Neural cell (in vitro differentiated cells): ENCODE results near the gene AASDH. TPM values are rescaled to one million over a fixed set of nuclear protein-coding genes. Genes with fewer than 3 reads are reported as not detected.

Source experiments
- H2AFZ ChIP-seq: fragments of 200-600, 300-800 bp; sonication (generic), shearing (Covaris generic); 2 replicates; pipeline ENCODE4 v1.6.0; 2014; ENCODE audit warnings: low read depth, mild to moderate bottlenecking, antibody characterized with exemption, low read length, moderate library complexity
- H3F3A ChIP-seq: fragments of 200-600 bp; shearing (Covaris generic); 2 replicates; pipeline ENCODE4 v1.6.1; 2016; ENCODE audit warnings: mild to moderate bottlenecking, moderate library complexity, mixed read lengths, antibody characterized with exemption, low read length; ENCODE audit not compliant: insufficient read depth, poor library complexity, severe bottlenecking
- H3K27ac ChIP-seq: fragments of 200-600, 300-800 bp; sonication (generic), shearing (Covaris generic); 2 replicates; pipeline ENCODE4 v1.5.1; 2014; ENCODE audit warnings: mild to moderate bottlenecking, low read length, moderate library complexity
- H3K27me3 ChIP-seq: fragments of 300-800, 200-600 bp; sonication (generic), shearing (Covaris generic); 2 replicates; pipeline ENCODE4 v1.6.0; 2014; ENCODE audit warnings: mild to moderate bottlenecking, low read depth, low read length, moderate library complexity; ENCODE audit not compliant: insufficient read depth
- H3K36me3 ChIP-seq: fragments of 300-800, 200-600 bp; sonication (generic), shearing (Covaris generic); 2 replicates; pipeline ENCODE4 v1.5.1; 2014; ENCODE audit warnings: mild to moderate bottlenecking, antibody characterized with exemption, low read length, moderate library complexity; ENCODE audit not compliant: insufficient read depth
- H3K4me2 ChIP-seq: fragments of 300-800, 200-600 bp; sonication (generic), shearing (Covaris generic); 2 replicates; pipeline ENCODE4 v1.6.0; 2014; ENCODE audit warnings: mild to moderate bottlenecking, low read length
- H3K4me3 ChIP-seq: fragments of 300-800, 200-600 bp; sonication (generic), shearing (Covaris generic); 2 replicates; pipeline ENCODE4 v1.5.1; 2014; ENCODE audit warnings: mild to moderate bottlenecking, low read length, moderate library complexity
- H3K79me2 ChIP-seq: fragments of 200-600 bp; shearing (Covaris generic); replicated peaks from 2 replicates; pipeline ENCODE4 v1.6.0; 2014; ENCODE audit warnings: mild to moderate bottlenecking, low read length, moderate library complexity; ENCODE audit not compliant: insufficient read depth
- H3K9ac ChIP-seq: fragments of 300-800, 200-600 bp; sonication (generic), shearing (Covaris generic); 2 replicates; pipeline ENCODE4 v1.6.1; 2016; ENCODE audit warnings: mild to moderate bottlenecking, low read length, mixed read lengths
- H3K9me2 ChIP-seq: fragments of 200-600 bp; shearing (Covaris generic); 2 replicates; pipeline ENCODE4 v1.6.1; 2016; ENCODE audit warnings: mild to moderate bottlenecking, low read length, mixed read lengths; ENCODE audit not compliant: insufficient read depth
- H3K9me3 ChIP-seq: fragments of 200-600, 300-800 bp; sonication (generic), shearing (Covaris generic); 2 replicates; pipeline ENCODE4 v1.6.1; 2016; ENCODE audit warnings: mild to moderate bottlenecking, mixed run types, low read length, moderate library complexity, mixed read lengths
- H4K20me1 ChIP-seq: fragments of 200-600 bp; shearing (Covaris generic); 2 replicates; pipeline ENCODE4 v1.6.1; 2016; ENCODE audit warnings: mild to moderate bottlenecking, mixed run types; ENCODE audit not compliant: insufficient read depth
- CTCF ChIP-seq: fragments of 450-650 bp; IDR thresholded peaks from 2 replicates; pipeline ENCODE4 v1.5.1; 2014; ENCODE audit warnings: antibody characterized with exemption, mild to moderate bottlenecking, moderate library complexity; ENCODE audit not compliant: poor library complexity, severe bottlenecking
- EP300 ChIP-seq: fragments of 450-650 bp; conservative IDR thresholded peaks from 2 replicates; pipeline ENCODE4 v1.6.1; 2014; ENCODE audit warnings: antibody characterized with exemption, mild to moderate bottlenecking, moderate library complexity; ENCODE audit not compliant: poor library complexity, severe bottlenecking
- EZH2 ChIP-seq: fragments of 200-600, 300-800 bp; shearing (Covaris generic), sonication (generic); IDR thresholded peaks from 2 replicates; pipeline ENCODE4 v1.6.1; 2014; ENCODE audit warnings: antibody characterized with exemption, low read length, borderline replicate concordance, mild to moderate bottlenecking; ENCODE audit not compliant: insufficient read depth, poor library complexity, severe bottlenecking
- MXI1 ChIP-seq: fragments of 450-650 bp; conservative IDR thresholded peaks from 2 replicates; pipeline ENCODE4 v1.6.1; 2014; ENCODE audit warnings: antibody characterized with exemption, mild to moderate bottlenecking; ENCODE audit not compliant: poor library complexity, severe bottlenecking
- POLR2AphosphoS5 ChIP-seq: IDR thresholded peaks from 2 replicates; pipeline ENCODE4 v1.6.1; 2012
- RAD21 ChIP-seq: fragments of 450-650 bp; conservative IDR thresholded peaks from 2 replicates; pipeline ENCODE4 v1.6.1; 2014; ENCODE audit warnings: antibody characterized with exemption, mild to moderate bottlenecking, moderate library complexity
- REST ChIP-seq: IDR thresholded peaks from 2 replicates; pipeline ENCODE4 v1.6.1; 2012; ENCODE audit warnings: borderline replicate concordance
- SMC3 ChIP-seq: fragments of 450-650 bp; conservative IDR thresholded peaks from 2 replicates; pipeline ENCODE4 v1.6.1; 2014; ENCODE audit warnings: antibody characterized with exemption, mild to moderate bottlenecking, moderate library complexity; ENCODE audit not compliant: poor library complexity
- TAF1 ChIP-seq: IDR thresholded peaks from 2 replicates; pipeline ENCODE4 v1.6.1; 2012; ENCODE audit warnings: low read depth
- polyA plus RNA-seq: library from polyadenylated mRNA; depleted of rRNA; stranded (reverse); fragments of >200 nt; gene quantifications from 2 replicates; pipeline ENCODE4 v1.2.3, GENCODE V29; 2014

The AASDH gene
- polyA plus RNA-seq, 1 donor from 2014 or later, result 21.8 TPM

GRCh38 chr4:56391270-56391669 lies 4.0 kb upstream of the AASDH start:
- H4K20me1 ChIP-seq, result no peaks in the 10 kb centered on the region
- no peak overlapping the region for H3K4me2 ChIP-seq
- H3K9me2 ChIP-seq, result no peaks in the 10 kb centered on the region
- H3K36me3 ChIP-seq, result no peaks in the 10 kb centered on the region
- no peaks in the 10 kb centered on the region for H3K27me3 ChIP-seq
- no peak overlapping the region for H2AFZ ChIP-seq
- TF ChIP-seq EZH2 (no peak), MXI1 (no peak), SMC3 (no peak), REST (no peak), EP300 (no peak), RAD21 (no peak), POLR2AphosphoS5 (no peak), TAF1 (no peak), CTCF (no peak)
- no peak overlapping the region for H3K9ac ChIP-seq
- no peak overlapping the region for H3K27ac ChIP-seq
- H3K79me2 ChIP-seq, result peaks cover 17% of the 10 kb centered on the region
- H3K4me3 ChIP-seq, result no peak overlapping the region
- peaks cover 3% of the 10 kb centered on the region for H3F3A ChIP-seq
- no peaks in the 10 kb centered on the region for H3K9me3 ChIP-seq

GRCh38 chr4:56389558-56389957 lies 2.3 kb upstream of the AASDH start:
- Histone ChIP-seq H3K9me3 (no peaks in the 10 kb centered on the region), H4K20me1 (no peaks in the 10 kb centered on the region), H3K36me3 (no peaks in the 10 kb centered on the region), H3K4me3 (no peak overlapping the region), H3K79me2 (peaks cover 25% of the 10 kb centered on the region), H3K27ac (no peak overlapping the region), H2AFZ (no peak overlapping the region), H3F3A (peaks cover 3% of the 10 kb centered on the region), H3K27me3 (no peaks in the 10 kb centered on the region), H3K4me2 (no peak overlapping the region), H3K9me2 (no peaks in the 10 kb centered on the region), H3K9ac (no peak overlapping the region)
- TF ChIP-seq SMC3 (no peak), RAD21 (no peak), REST (no peak), CTCF (no peak), EZH2 (no peak), EP300 (no peak), POLR2AphosphoS5 (no peak), TAF1 (no peak), MXI1 (no peak)
